Pons (tissue), 1 donor: ENCODE results near the gene KIAA1671.

ENCODE experiments used
- DNase-seq: peaks from one replicate; pipeline ENCODE4 v3.0.0-alpha.2; 2016; ENCODE audit warnings: low spot score

The KIAA1671 gene

DNA sequence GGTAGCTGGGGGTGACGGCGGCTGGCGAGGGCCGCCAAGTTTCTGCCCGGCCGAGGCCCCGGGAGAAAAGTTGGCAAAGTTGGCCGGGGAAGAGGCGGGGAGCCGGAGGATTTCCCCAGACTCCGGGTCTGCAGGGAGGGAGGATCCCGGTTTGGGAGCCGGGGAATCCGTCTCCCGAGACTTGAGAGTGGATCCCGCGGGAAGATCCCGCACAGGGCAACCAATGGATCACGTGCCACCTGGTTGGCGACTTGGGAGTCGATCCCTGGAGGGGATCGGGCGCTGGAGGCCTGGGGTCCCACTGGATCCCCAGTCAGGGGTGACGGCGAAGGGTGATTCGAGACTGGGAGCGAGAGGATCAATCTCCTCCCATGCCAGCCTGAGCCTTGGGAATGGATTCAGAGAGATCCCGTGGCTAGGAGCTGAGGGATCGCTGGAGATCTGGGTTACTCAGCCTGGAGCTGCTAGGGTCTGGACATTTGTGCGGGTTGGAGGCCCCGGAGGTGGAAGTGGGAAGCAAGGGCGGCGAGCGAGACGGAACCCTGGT is 394 bp downstream of the KIAA1671 start:
- DNase-seq: no peak

DNA sequence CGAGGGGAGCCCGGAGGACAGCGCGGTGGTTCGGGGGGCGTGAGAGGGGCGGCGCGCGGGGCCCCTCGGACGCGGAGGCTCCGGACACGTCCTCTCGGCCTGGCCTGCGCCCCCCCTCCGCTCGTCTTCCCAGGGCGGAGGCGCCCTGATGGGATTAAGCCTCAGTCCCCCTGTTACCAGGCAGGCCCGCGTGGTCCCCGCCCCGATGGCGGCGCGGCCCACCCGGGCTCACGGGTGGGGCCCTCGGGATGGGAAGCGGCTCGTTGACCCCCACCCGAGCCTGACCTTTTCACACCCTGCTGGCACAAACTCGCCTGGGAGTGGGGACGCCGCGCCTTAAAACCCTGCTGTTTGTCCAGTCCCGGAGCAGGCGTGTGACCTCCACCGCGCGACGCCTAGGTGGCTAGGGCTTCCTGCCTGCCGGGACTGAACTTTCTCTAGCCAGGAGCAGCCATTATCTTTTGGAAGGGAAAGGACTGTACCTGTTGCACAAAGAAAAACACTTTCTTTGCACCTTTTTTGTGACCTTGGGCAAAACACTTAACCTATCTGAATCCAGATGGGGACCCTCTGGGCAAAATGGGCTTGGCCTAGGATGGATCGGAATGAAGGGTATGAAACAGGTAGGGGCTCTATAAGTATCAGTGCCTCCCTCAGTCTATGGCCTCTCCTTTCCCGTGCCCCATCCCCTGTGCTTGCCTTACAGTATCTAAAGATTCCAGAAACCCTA is 1.0 kb downstream of the KIAA1671 start:
- no peak for DNase-seq

DNA sequence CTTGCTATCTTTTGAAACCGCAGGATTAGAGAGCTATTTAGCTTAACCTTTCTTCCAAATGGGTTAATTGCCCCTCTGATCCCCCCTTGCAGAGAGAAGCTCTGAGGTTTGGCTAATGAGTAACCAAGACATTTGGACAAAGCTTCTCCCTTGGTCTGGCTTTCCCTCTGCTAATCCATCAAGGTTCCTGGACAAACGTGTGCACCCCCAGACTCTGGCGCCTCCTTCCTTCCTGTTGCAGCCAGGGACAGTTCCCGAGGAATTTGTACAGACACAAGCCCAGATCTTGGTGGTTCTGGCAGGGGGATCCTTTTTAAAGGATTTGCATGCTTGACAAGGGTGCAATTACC is 1.6 kb downstream of the KIAA1671 start:
- DNase-seq: no peak

DNA sequence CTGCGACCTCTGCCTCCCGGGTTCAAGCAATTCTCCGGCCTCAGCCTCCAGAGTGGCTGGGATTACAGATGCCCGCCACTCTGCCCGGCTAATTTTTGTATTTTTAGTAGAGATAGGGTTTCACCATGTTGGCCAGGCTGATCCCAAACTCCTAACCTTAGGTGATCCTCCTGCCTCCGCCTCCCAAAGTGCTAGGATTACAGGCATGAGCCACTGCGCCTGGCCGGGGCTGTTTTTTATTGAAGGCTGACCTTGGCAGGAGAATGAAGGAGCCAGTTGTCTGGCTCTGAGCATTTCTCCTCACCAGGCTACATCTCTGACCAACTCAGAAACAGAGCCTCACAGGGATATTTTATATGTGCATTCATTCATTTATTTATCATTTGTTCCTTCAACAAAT is 2.3 kb downstream of the KIAA1671 start:
- DNase-seq: no peak

DNA sequence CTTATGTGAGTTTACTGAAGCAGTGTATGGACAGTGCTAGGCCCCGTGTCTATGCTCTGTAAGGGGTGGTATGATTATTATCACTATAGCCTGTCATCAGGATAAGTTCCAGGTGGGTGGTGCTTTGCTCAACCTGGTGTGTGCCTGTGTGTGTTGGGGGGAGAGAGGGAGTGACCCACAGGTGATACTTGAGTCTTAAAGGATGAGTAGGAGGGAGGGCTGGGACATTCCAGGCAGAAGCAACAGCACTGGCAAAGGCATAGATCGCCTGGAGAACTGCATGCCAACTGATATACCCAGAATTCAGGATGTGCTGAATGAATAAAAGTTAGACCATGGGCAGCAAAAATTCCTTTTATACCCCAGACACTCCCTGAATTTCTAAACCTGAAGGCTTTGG is 4.5 kb downstream of the KIAA1671 start:
- DNase-seq: no peak

DNA sequence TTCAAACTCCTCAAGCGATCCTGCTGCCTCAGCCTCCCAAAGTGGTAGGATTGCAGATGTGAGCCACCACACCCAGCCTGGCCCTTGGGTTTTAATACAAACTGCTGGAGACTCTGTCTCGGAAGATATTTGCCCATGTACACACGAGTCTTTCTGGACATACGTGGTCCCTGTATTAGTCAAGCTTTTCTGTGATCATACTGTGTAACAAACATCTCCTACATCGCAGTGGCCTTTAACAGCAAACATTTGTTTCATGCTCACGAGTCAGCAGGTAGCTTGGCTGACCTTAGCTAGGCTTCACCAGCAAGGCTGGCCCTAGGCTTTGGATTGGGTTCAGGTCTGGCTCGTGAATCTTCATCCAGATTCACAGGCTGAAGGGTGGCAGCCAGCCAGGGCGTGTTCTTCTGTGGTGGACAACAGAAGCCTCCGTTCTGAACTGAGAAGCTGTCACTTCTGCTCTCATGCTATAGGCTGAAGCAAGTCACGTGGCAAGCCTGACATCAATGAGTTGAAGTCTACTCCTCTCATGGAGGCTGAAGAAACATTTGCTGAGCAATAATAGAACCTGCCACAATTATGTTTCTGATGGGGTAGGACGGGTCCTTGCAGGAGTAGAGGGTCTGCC is 8.8 kb downstream of the KIAA1671 start:
- no peak for DNase-seq

DNA sequence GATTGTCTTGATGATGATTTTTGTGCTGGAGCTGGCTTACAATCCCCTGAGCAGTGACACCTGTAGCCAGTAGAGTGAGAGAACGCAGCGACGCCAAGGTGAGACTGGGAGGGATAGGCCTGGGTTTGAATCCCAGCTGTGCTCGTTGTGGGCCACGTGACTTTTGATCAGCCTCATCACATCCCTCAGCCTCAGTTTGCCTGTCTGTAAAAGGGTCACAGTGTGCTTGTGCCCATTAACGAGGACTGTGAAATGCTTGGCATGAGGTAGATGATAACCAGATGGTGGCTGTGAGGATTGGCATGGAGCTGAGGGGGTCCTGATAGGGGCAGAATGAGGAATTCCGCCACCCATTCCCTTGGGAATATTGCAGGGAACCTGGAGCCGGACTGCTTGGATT is 9.6 kb downstream of the KIAA1671 start:
- DNase-seq: no peak

DNA sequence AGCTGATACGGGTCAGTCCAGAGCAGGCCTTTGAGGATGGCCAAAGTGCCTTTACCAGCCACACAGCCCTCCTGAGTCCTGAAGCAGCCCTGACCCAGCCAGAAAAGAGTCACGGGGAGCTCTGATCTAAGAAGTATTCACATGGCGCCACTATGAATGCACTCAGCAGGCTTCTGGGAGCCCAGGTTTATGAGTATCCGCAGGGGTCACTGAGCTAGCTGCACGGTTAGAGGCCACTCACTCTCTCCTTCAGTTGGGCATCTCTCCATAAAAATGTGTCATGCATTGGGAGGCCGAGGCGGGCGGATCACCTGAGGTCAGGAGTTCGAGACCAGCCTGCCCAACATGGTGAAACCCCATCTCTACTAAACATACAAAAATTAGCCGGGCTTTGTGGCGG is 10.3 kb downstream of the KIAA1671 start:
- DNase-seq: no peak

DNA sequence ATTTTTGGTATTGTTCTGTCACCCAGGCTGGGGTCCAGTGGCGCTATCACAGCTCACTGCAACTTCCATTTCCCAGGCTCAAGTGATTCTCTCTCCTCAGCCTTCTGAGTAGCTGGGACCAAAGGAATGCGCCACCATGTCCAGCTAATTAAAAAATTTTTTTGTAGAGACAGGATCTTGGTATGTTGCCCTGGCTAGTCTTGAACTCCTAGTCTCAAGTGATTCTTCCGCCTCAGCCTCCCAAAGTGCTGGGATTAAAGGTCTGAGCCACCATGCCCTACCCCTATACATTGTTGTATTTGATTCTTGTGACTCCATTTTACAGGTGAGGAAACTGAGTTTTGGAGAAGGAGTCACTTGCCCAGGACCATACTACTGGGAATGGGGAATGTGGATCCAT is 11.9 kb downstream of the KIAA1671 start:
- no peak for DNase-seq

DNA sequence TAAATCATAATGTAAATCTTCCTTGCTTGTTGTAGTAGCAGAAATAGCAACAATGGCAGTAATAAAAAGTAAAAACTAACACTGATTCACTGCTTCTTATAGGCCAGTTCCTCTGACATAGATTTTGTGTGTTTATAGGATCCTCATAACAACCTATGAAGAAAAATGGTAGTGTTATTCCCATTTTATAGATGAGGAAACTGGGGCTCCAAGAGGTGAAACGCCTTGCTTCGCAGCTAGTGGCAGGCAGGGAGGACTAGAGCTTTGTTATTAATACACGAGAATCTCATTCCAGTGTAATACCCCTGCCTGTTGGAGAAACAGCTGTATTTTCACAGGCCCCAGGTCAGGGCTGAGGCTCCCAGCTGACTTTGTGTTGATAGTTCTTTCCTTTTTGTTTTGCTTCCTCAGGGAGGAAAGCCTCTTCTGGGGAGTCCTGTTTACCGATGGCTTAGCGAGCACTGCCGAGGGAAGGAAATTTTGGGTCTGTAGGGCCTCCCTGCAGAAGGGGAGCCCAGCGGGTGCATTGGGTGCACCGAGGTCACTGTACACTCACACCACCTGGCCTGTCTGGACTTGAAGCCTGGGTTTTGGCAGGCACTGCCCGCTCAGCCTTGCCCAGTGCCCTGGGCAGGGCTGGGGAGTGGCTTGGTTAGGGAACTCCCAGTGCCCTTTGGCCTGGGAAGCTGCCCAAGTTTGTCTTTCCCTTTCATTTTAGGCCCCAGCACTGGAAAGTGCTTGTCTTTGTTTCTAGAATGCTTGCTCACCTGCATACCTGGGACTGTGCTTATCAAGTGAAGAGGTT is 13.5 kb downstream of the KIAA1671 start:
- DNase-seq: no peak

DNA sequence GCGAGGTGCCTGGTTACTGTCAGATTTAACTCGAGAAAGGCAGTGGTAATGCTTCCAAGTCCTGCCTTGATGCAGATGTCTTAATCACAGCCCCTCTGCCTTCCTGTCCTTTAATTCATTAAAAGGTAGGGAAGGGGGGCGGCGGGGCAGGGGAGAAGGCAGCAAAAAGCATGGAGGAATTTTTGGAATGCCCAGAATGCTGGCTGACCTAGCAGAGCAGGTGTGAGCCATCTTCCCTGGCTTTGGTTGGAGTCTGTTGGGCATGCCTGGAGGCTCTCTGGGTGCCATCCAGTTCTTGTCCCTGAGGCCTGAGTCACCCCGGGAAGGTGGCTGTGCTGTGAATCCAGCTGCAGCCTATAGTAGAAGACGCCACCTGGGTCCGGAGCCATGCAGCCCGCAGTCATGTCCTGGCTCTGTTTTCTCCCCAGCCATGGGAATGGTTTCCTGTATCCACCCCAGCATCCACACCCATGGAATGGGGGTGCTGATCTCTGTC is 15.6 kb downstream of the KIAA1671 start:
- DNase-seq: no peak

DNA sequence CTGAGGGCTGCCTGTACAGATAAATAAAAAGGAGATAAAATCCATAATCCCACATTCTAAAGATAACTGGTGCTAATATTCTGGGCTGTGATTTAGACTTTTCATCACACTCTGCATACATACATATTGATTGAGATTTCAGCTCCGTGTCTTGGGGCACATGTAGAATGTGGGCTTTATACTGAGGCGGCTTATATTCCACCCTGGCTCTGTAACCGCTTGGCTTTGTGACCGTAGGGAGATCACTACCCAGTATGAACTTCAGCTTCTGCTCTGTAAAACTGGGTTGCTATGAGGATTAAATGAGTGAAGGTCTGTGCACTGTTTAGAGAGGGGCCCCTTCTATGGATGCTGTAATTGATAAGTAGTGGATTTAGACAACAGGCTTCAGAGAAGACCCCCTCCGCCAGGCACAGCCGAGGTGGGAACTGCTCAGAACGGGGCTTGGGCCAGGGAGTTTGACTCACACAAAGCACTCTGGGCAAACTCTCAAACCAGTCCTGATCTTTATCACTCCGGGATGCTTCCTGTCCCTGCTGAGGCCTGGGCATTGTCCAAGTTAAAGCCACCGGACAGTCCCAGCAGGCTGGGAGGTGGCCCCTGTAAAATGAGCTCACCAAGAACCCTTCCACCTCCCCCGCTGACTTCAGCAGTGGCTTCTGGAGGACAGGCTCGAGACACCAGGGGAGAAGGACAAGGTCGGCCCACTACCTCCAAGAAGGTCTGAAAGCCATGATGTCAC is 17.2 kb downstream of the KIAA1671 start:
- DNase-seq: no peak

DNA sequence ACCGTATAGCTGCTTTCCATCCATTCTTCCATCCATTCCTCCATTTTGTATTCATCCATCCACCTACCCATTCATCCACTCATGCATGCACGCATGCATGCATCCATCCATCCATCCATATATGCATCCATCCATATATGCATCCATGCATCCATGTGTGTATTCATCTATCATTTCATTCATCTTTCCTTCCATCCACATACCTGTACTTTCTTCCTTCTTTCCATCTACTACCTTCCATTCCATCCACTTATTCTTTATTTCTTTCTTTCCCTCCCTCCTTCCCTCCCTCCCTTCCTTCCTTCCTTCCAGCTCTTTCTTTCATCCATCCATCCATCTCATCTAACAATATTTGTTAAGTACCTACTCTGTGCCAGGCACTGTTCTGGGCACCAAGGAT is 19.9 kb downstream of the KIAA1671 start:
- DNase-seq: no peak

DNA sequence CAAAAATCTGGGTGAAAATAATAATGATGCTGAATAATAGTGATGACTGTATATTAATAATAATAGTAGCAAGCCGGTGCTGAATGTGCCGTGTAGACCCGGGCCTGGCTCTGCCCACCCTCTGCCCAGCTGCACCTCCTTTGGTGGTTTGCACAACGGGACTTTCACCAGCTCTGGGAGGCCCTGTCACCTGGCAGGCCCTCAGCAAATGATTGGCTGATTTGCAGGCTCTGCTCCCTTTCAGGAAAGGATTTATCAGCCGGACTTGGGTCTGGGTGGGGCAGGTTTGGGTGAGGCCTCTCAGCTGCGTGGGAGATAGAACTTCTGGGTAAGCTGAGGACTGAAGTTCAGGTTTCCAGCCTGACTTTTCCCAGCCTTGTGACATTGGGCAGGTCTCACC is 21.4 kb downstream of the KIAA1671 start:
- no peak for DNase-seq

DNA sequence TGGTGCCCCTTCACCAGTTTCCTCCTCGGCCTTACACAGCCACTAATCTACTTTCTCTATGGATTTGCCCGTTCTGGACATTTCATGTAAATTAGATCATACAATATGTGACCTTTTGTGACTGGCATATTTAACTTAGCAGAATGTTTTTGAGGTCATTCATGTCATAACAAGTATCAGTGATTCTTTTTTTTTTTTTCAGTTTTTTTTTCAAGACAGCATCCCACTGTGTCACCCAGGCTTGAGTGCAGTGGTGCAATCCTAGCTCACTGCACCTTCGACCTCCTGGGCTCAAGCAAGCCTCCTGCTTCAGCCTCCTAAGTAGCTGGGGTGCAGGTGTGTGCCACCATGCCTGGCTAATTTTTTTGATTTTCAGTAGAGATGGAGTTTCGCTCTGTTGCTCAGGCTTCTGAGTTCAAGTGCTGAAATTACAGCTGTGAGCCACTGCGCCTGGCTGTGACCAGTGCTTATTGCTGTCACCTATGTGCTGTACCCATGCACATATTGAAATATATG is 22.7 kb downstream of the KIAA1671 start:
- no peak for DNase-seq

DNA sequence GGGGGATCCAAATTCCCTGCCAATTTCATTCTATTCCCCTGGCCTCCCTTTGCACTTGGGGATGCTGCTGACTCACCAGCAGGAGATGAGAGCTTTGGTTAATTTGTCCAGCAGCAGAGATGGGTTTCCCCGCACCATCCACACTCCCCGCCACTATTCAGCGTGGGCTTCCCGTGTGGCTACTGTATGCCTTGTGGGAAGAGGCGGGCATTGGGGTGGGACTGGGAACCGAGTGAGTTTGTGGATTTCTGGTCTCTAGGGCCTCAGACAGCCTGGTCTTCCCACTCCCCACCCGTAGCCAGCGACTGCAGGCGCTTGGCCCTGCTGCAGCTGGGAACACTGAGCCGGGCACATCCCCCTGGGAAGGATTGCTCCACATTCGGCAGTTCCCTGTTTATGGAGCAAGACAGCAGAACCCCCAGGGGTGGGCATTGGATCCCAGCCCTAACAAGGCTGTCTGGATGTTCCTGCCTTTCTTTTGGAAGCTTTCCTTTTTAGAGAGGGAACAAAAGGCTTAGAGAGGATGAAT is 23.4 kb downstream of the KIAA1671 start:
- DNase-seq: peak; percentile 35

DNA sequence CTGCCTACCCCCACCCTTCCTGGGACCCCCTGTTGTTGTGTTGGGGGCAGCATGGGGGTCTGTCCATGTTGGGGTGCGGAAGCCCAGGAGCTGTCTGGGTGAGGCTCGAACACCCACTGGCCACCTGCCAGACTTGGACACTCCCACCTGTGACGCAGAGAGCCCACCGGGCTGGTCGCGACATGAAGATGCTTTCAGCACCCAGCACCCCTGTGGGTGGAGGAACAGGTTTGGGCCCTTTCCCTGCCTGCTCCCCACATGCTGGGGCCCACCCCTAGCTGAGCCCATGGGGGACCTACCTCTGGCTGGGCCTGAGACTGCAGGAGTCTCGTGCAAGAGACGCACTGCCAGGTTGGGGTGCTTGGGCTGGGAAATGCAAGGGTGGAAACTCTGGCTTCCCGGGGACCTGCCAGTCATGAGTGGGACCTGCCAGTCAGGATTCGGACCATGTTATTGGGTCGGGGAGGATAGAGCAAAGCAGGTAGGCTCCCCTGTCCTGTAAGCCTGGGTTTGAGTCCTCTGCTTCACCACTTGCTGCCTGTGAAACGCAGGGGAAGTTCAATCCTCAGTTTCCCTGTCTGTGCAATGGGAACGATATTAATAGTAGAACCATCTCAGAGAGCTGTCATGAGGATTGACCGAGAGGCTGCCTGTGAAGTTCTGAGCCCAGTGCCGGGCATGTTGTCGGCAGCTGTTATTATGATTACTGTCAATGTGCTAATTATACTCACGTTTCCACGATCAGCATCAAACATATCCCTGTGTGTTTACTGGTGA is 24.1 kb downstream of the KIAA1671 start:
- DNase-seq: no peak

DNA sequence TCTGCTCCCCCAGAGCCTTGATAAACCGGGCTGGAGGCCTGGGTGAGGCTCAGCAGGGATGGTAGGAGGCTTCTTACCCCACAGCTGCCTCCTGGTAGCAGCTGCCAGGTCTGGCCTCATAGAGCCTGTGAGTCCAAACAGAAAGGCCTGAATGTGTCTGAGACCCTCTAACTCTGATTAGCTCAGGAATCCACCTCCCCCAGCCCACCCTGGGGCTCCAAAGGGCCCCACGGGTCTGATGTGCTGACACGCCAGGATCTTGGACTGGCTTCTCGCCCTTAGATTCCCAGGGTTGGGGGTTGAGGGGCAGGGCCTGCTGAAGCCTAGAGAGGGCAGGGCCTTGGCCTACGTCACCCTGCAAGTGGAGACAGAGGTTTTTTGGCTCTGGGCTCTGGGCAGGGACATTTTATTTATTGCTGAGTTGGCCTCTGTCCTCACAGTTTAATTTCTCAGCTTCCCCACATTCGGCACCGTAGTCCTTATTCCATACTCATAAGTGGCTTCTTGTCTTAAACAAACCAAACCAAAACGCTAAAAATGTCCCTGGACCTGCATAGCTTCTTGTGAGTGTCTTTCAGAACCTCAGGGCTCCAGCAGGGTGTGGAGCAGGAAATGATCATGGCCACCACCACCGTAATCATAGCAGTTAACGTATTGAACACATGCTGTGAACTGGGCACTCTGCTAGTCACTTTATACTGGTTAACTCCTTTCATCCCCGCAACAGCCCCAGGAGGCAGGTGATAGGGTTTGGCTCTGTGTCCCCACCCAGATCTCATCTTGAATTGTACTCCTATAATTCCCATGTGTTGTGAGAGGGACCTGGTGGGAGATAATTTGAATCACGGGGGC is 25.1 kb downstream of the KIAA1671 start:
- no peak for DNase-seq

DNA sequence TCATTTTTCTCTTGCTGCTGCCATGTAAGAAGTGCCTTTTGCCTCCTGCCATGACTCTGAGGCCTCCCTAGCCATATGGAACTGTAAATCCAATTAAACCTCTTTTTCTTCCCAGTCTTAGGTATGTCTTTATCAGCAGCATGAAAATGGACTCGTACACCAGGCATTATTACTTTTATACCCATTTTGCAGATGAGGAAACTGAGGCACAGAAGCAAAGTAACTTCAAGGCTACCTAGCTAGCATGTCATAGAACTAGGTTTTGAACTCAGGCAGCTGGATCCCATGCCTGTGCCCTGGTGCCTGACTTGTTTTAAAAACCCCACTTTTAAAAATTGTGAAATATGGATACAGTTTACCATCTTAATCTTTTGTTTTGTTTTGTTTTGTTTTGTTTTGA is 25.8 kb downstream of the KIAA1671 start:
- DNase-seq: no peak

DNA sequence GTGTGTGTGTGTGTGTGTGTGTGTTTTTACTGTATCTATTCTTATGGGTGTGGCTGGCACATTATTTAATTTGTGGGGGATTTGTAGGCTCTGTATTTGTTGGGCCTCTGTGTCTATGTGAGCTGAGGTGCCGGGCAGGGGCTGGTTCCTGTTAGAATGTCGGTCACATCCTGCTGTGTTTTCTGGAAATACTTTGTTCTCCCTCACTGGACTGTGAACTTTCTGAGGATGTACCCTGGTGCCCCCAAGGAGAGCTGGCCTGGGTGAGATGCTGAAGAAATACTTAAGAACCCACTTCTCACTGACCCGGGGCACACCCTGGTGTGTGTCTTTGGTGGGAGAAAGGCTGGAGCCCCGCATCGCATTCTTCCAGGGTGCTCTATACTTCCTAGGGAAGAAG is 28.6 kb downstream of the KIAA1671 start:
- no peak for DNase-seq
